H4 (cell line): ENCODE measurements around the gene ABCF1. TPM values are rescaled to one million over a fixed set of nuclear protein-coding genes. Genes with fewer than 3 reads are reported as not detected.
A peak's percentile ranks its signal among the peaks of the same experiment; 100 is the strongest.
"Not testable (repeated sequence)": the region's sequence is repeated elsewhere in the genome, so short reads cannot be mapped to it uniquely, and the experiment has no call there.

ENCODE experiments used
- DNase-seq: peaks from one replicate; pipeline ENCODE4 v3.0.0-alpha.2; 2015; ENCODE audit warnings: low spot score
- total RNA-seq: library from RNA; depleted of rRNA; stranded (reverse); fragments of >200 nt; shearing (Covaris generic); gene quantifications from 2 replicates; pipeline ENCODE4 v1.2.3, GENCODE V29; 2014; rRNA removed

ABCF1 gene
- total RNA-seq, result 30.7 and 46.7 TPM in 2 replicates

DNA sequence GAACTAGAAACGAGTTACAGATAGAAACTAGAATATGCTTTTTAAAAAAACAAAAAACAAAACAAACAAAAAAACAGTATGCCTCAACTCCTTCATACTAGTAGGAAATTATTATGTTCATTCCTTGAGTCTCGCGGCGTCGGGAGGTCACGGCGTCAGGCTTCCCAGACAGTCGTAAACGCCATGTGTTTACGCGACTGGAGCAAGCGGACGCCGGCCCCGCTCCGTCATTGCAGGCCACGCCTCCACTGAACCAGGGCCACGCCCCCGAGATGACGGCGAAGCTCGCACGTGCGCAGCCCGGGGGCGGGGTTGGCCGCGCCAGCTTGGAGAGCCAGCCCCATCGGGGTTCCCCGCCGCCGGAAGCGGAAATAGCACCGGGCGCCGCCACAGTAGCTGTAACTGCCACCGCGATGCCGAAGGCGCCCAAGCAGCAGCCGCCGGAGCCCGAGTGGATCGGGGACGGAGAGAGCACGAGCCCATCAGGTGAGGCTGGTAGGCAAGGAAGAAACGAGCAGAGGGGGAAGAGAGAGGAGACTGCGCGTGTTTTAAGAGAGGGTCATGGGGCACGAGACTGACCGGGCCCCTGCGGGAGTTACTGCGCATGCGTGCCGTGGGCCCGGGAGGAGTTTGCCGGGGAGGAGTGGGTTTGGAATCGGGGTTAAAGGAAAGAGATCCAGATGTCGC lies at the start of gene ABCF1:
Gene ABCF1, plus strand, starts transcription at position 368 of the 687 bp plus-strand sequence. Its CDS starts 46 bp downstream, at position 414.
- peak; percentile 94 for DNase-seq

DNA sequence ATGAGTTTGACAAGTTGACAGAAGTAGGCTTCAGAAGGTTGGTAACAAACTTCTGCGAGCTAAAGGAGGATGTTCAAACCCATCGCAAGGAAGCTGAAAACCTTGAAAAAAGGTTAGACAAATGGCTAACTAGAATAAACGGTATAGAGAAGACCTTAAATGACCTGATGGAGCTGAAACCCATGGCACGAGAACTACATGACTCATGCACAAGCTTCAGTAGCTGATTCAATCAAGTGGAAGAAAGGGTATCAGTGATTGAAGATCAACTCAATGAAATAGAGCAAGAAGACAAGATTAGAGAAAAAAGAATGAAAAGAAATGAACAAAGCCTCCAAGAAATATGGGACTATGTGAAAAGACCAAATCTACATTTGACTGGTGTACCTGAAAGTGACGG lies 49.3 kb upstream of the ABCF1 start:
- DNase-seq, result not testable (repeated sequence)

DNA sequence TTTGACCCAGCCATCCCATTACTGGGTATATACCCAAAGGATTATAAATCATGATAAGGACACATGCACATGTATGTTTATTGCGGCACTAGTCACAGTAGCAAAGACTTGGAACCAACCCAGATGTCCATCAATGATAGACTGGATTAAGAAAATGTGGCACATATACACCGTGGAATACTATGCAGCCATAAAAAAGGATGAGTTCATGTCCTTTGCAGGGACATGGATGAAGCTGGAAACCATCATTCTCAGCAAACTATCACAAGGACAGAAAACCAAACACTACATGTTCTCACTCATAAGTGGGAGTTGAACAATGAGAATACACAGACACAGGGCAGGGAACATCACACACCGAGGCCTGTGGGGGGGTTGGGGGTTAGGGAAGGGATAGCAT lies 44.8 kb upstream of the ABCF1 start:
- not testable (repeated sequence) for DNase-seq

GRCh38 chr6:30529349-30529875 lies 41.8 kb upstream of the ABCF1 start:
- not testable (repeated sequence) for DNase-seq

DNA sequence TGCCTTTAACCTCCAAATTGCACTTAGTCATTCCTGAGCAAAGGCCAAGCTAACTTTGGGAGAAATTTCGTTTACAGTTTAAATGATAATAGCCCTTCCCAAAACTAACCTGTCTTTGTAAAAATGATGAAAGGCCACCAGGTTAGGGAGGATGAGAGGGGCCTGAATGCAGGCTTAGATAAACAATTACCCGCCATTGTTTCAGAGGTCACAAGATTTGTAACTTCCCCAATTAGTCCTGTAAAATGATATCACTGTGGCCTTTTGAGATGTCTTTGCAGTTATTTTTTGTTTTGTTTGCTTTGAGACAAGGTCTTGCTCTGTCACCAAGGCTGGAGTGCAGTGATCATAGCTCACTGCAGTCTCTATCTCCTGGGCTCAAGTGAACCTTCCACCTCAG lies 41.2 kb upstream of the ABCF1 start:
- DNase-seq, result no peak

DNA sequence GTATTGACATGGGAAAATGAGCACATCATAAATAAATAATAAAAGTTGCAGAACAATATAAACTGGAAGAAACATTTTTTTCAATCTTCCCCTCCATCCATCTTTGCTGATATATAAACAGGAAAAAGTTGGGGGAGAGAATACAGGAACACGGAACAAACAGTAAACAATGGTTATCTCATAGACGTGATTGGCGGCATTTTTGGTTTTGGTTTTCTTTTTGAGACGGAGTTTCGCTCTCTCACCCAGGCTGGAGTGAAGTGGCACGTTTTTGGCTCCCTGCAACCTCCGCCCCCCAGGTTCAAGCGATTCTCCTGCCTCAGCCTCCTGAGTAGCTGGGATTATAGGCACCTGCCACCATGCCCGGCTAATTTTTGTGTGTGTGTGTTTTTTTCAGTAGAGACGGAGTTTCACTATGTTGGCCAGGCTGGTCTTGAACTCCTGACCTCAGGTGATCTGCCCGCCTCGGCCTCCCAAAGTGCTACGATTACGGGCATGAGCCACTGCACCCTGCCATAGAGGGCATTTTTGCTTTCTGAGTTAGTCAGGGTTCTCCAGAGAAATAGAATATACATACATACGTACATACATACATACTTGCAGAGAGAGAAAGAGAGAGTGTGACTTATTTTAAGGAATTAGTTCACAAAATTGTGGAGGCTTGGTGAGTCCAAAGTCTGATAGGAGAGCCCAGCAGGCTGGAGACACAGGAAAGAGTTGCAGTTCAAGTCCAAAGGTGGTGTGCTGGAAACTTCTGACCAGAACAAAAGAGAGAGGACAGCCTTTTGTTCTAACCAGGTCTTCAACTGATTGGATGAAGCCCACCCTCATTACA lies 37.6 kb upstream of the ABCF1 start:
- no peak for DNase-seq

GRCh38 chr6:30537931-30538330 lies 33.3 kb upstream of the ABCF1 start:
- DNase-seq, result no peak

DNA sequence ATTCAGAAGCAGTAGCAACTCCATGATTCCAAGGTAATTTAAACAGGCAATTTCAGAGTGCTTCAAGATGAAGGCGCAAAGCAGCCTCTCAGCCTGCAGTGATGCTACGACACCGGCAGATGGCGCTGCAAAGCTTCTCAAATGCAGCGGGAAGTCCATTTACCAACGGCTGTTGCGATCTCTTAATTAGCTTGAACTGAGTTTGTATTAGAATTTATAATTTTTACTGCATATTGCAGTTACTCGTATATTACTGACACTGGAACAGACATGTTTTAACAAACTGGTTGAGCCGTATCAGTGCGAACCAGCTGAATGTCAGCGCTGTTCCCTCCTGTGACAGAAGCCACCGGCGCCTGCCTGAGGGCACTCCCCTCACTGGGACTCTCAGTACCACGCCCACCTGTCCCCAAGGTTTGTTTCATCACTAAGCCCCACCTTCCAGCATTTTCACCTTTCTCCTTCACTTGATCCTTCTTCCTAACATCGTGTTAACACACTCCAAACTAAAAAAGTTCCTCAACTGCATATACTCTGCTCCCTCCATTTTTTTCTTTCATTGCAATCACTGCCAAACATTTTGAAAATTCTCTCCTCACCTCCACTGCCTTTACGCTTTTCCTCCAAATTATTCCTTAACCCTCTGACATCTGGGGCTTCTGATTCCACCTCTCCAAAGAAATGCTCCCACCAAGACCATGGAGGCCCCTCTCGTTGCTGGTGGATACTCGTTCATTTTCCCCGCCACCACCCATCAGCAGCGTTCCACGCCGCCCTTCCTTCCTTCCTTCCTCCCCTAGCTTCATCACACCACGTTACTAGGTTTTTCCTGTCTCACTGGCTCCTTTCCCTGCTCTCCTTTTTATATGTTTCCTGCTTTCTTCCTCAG lies 29.5 kb upstream of the ABCF1 start:
- DNase-seq, result peak; percentile 75

- no peak for DNase-seq
Observed at GRCh38 chr6:30542404-30542725, 28.9 kb upstream of the ABCF1 start.

DNA sequence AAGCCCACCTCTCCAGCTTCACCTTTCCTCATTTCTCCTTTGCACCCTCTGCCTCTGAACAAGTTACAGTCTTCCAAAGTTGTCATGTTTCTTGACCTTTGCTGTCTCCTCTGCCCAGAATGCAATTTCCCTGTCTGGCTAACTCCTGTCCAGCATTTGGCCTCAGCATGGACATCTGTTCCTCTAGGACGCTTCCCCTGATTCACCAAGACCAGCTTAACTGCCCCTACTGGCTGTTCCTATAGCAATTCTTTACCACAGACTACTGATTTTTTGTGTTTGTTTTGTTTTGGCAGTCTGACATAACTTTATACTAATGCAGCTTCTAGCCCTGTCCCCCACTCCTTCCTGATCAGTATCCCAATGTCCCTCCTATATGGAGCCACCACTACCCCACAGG lies 28.3 kb upstream of the ABCF1 start:
- no peak for DNase-seq

DNA sequence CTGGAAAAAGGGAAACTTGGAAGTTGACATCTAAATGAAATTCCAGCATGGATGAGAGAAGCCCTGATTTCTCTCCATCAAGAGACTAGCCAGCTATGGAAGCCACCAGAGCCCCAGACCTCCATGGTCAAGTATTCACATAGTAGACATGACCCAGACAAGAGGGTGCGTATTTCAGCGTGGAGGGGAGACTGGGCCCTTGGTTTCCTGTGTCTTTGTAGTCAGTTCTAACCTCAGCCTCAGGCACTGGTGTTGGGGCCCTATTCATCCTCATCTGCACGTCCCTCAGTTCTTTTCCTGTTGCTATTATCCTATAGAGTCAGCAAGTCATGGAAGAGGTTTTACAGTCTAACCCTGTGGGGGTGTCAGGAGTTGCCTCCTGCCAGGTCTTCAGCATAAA lies 27.4 kb upstream of the ABCF1 start:
- no peak for DNase-seq

- peak; percentile 60 for DNase-seq
Observed at GRCh38 chr6:30544666-30545272, 26.5 kb upstream of the ABCF1 start.

DNA sequence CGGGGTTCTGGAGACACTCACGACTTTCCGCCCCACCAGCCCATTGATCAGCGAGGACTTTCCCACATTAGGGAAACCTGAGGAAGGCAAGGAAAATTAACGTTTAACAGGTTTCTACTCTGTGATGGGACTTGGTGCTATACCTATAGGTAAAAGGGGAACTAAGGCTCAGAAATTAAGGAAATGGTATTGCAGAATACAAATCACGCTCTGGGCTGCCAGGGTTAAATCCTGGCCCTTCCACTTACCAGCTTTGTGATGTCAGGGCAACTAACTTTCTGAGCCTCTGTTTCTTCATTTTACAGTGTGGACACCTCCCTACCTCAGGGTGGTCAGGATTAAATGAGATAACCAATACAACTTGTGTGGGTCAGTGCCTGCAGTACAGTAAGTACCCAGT lies 23.8 kb upstream of the ABCF1 start:
- DNase-seq, result no peak

DNA sequence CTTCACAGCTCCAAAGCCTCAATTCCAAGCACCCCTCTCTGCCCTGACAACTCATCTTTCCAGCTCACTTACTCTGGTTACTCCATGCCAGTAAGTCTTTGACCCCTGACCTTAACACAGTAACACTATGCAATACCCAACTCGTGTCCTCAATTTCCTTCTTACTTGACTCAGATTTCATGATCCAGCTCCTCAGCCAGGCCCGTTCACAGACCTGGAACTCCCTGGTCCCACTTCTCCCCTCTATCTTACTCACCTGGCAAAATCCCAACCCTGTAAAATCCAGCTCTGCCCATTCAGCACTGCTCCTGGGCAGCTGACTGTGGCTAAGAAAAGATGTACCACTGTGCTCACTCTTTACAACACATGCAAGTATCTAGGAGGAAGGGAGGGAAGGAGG lies 22.9 kb upstream of the ABCF1 start:
- no peak for DNase-seq

GRCh38 chr6:30554404-30554803 lies 16.8 kb upstream of the ABCF1 start:
- no peak for DNase-seq

GRCh38 chr6:30554962-30555815 lies 16.1 kb upstream of the ABCF1 start:
- DNase-seq, result no peak

DNA sequence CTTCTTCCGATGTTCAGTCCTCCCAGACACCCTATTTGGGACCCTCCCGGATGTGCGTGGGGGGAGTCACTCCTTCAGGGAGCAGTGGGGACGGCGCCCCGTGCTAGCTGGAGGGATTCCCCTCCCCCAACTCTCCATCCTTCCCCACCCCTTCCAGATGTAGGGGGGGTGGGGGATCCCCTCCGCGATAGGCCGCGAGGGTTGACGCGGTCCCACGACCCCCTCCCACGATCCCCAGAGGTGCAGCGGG lies 15.5 kb upstream of the ABCF1 start:
- DNase-seq, result no peak

GRCh38 chr6:30556066-30556905 lies 15.0 kb upstream of the ABCF1 start, which contains the start of gene GNL1:
Gene GNL1 (minus strand): TSS chr6:30556489. CDS start chr6:30556203, 286 bp downstream.
- peak; percentile 90 for DNase-seq

DNA sequence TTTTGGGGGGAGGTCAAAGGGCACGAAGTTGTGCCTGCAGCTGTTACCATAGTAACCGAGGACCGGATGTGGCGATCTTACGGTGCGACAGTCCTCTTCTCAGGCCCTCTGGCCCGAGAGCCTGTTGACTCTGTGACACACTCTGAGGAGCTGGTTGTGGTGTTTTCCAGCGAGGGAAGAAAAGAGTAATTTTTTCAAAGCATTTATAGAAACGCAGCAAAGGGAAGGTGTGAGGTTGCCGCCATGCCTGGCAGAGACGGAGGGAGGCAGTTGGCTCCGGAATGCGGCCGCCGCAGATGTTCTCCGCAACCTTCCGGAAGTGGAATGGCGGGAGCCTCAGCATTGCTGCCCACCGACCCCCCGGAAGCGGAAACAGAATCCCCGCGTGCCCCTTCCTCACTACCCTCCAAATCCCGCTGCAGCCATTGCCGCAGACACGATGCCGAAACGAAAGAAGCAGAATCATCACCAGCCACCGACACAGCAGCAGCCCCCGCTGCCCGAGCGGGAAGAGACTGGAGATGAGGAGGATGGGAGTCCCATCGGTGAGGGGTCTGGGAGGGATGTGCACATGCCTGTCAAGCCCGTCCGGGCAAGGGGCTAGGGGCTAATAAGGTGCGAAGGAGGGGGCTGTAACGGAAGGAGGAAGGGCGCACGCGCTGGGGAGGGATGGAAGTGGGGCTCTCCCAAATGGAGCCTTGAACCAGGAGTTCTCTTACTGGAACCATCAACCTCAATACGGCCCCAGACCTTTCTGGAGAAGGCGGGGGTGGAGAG lies 14.1 kb upstream of the ABCF1 start, which contains the start of gene PRR3:
Gene PRR3, plus strand, starts transcription at position 390 of the 777 bp plus-strand sequence. Its CDS starts 50 bp downstream, at position 440.
- peak; percentile 92 for DNase-seq
